HG03575 (cell line): ENCODE measurements around the gene KLF7.

Experiments
- ATAC-seq: cut with Tn5 transposase; IDR thresholded peaks from one replicate; pipeline ENCODE4 v1.9.1; 2021; ENCODE audit not compliant: unreplicated experiment, insufficient number of reproducible peaks, low FRiP score; ENCODE audit errors: extremely low read depth

Gene KLF7

DNA sequence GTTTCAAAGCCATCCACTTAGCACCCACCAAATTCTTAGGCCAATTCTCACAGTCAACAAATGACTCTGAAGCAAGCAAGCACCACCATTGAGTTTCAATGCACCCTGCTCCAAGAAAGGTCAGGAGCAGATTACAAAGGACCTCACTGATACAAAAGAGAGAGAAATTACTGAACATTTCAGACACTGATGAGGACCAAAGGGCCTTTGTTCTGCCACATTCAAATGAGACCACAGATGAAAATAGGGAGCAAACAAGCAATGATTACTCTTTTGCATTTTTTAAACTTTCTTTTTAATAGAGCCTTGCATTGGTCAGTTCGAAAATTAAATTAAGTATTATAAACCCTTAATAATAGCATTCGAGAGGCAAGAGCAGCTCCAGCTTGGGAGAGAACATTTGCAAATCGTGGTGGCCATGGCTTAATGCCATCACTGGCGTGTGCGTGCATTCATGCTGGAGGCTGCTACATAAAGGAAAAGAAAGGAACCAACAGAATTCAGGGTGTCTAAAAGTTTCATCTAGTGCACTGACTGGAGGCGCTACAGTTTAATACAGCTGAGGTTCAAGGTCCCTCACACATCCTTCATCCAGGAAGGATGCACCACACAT, 87.5 kb downstream of the KLF7 start:
- no peak for ATAC-seq

- no peak for ATAC-seq
Observed at GRCh38 chr2:207077266-207077665, 88.5 kb downstream of the KLF7 start.

GRCh38 chr2:207075456-207075855, 90.3 kb downstream of the KLF7 start:
- no peak for ATAC-seq

GRCh38 chr2:207073801-207074678, 91.7 kb downstream of the KLF7 start:
- no peak for ATAC-seq

GRCh38 chr2:207073412-207073800, 92.3 kb downstream of the KLF7 start:
- ATAC-seq, result no peak

- no peak for ATAC-seq
Observed at GRCh38 chr2:207072571-207072970, 93.2 kb downstream of the KLF7 start.

GRCh38 chr2:207071820-207072219, 93.9 kb downstream of the KLF7 start:
- ATAC-seq, result no peak

DNA sequence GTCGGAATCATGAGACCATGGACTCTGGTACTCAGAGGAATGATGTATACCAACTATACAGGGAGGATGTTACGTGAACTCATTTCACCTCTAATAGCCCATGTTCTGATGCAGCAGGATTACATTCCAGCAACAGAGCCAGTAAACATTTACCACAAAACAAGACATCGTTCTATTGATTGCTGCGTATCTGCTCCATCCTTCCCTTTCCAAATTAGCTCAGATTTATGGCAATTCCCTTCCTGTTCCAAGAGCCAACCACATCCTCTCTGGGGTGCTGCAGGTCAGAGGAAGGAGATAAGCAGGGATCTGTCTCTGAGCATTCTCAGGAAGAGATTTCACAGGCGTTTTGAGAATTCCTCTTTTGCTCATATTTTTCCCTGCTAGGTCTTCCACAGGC, 98.3 kb downstream of the KLF7 start:
- no peak for ATAC-seq

DNA sequence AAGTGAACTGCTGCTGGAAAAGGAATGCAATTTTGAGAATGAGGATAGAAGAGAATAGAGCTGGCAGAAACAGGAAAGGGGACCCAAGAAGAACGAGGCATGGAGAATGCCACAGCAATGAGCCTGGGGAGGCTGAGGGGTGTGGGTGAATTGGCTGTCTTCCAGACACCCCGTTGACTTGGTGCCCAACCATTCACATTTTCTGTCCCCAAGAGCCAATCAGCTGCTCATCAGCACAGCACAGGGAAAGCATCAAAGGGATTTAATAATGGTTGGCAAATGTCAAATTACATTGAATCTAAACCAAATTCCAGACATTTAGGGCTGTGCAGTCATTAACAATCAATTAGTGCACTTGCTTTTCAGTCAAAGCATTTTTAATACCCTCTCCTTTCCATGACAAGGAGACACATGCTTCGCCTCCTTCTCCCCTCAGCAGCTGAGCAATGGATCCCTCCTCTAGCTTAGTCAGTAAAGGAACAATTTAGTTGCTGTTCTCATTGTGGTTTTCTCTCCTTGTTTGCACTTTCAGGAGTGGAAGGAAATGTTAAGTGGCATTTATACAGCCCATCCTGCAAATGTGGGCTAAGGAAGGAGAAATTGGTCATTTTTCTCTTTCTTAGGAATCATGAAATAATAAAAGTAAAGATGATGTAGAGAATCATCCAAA, 98.8 kb downstream of the KLF7 start:
- no peak for ATAC-seq

DNA sequence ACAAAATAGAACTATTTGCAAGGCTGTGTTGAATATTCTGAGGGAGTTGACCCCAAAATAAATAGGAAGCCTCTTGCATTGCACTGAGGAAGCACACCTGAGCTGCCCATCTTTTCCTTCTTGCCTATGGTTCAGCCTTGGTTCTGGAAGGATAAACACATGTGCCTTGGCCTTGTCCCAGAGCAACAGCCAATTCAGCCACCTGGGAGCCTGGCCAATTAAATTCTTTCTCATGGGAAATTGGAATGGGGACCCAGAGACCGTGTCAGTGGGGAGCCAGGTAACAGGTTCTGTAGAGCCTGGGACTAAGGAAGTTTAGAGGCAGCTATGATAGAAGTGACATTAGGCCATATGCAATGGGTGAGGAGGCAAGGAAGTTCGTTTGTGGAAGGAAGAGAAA, 99.6 kb downstream of the KLF7 start:
- ATAC-seq, result no peak

DNA sequence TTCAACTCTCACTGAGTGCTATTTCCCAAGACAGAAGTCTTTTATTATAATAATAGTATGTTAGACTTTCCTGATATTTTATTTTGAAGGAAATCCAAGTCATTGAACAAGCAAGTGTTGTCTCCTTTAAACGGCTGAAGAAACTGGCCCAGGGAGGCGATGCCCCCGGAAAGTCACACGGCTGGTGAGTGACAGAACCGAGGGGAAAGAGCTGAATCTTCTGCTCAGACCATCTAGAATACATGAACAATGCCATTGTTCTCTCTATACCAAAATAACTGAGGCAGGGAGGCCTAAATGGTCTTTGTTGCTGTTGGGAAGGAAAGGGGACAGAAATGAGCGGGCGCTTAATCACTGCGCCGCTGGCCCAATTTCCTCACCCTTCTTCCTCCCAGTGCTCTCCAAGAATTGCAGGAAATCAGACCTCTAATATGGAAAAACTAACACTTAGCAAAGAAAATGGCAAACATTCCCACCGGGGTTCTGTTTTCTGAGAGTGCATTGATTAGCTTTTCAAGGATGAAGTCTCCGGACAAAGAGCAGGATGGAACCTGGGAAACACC, 101.5 kb downstream of the KLF7 start:
- no peak for ATAC-seq

GRCh38 chr2:207061181-207061580, 104.6 kb downstream of the KLF7 start:
- ATAC-seq, result no peak

GRCh38 chr2:207055257-207055656, 110.5 kb downstream of the KLF7 start:
- no peak for ATAC-seq

GRCh38 chr2:207054521-207054920, 111.2 kb downstream of the KLF7 start:
- ATAC-seq, result no peak

GRCh38 chr2:207051385-207051965, 114.3 kb downstream of the KLF7 start:
- ATAC-seq, result no peak

- no peak for ATAC-seq
Observed at GRCh38 chr2:207049122-207049521, 116.6 kb downstream of the KLF7 start.

GRCh38 chr2:207048416-207048815, 117.3 kb downstream of the KLF7 start:
- no peak for ATAC-seq

DNA sequence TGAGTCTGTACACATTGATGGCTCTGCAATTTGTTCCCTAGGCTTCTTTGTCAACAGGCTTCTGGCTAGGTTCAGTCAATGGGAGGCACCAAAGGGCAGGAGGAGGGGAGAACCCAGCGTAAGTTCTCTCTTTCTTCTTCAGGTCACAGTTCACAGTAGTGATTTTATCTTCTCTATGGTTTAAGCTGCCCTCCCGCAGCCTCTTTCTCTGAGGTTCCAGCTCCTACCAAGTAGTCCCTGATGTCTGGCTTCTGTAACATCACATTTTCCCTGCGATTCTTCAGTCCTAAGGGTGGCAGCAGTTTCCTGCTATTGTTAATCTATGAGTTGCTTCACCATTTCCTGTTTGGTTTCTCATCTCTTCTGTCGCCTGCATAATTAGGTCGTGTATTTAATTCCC, 119.0 kb downstream of the KLF7 start:
- no peak for ATAC-seq

DNA sequence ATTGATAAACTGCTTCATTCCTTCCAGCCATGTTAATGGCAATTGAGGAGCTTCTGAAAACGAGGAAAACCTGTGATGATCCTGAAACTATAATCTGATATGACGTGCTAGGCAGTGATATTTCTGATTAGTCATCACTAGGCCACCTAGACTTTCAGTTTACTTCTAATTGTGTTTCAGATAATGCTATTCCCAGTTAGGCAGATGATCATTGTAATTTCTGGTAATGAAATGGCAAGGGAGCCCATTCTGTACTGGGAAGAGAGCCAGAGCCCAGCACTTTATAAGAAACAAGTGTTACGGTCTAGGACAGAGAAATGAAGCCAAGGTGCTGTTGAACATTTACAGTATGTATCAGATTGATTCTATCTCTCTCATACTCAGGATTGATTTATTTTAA, 120.2 kb downstream of the KLF7 start:
- no peak for ATAC-seq
